ENCODE data around the gene TRAF3. TPM values are rescaled to one million over a fixed set of nuclear protein-coding genes. Genes with fewer than 3 reads are reported as not detected.

TRAF3 gene
- total RNA-seq, 6 experiments from 2014 or later: 19.9 to 28.8 (median 22.6) TPM

DNA sequence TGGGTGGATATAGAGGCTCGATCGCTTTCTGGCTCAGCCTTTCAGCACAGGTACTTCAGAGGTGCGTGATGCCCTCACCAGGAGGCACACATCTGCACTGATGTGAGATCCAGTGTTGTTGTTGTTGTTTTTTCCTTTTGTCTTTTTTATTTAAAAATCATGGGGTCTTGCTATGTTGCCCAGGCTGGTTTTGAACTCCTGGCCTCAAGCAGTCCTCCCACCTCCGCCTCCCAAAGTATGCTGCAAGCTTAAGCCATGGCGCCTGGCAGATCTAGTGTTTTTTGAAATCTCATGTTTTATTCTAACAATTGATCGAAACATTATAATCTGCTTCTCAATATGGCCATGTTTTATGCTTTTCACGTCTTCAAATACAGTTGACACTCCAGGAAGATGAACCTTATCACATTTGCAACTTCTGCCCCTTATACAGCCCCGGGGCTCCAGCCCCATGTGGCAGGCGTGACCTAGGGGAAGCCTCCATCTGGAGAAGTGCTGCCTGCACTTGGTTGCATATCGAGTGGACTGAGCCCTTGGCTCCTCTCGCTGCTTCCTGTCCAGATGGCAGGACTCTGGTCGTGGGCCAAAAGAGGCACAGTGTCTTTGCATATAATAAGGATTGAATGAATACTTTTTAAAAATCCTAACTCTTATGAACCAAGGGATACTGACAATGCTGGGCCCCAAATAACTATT is 71.7 kb downstream of the TRAF3 start:
- Mint-ChIP-seq H3K4me1 (ENCODE audit: low read depth) (peaks cover 17% of the 10 kb centered on the region), H3K27ac (peak overlapping the region; percentile 57), H3K9me3 (no peaks in the 10 kb centered on the region), H3K4me3 (peak overlapping the region; percentile 54; the same call in 1 of the 2 replicates), H3K27me3 (ENCODE audit: insufficient read depth) (peaks cover 1% of the 10 kb centered on the region; the same call in 1 of the 2 replicates), H3K36me3 (ENCODE audit: low read depth) (peaks cover 7% of the 10 kb centered on the region; the same call in 1 of the 2 replicates)
- no peak for DNase-seq
- TF ChIP-seq, protein P1, sequence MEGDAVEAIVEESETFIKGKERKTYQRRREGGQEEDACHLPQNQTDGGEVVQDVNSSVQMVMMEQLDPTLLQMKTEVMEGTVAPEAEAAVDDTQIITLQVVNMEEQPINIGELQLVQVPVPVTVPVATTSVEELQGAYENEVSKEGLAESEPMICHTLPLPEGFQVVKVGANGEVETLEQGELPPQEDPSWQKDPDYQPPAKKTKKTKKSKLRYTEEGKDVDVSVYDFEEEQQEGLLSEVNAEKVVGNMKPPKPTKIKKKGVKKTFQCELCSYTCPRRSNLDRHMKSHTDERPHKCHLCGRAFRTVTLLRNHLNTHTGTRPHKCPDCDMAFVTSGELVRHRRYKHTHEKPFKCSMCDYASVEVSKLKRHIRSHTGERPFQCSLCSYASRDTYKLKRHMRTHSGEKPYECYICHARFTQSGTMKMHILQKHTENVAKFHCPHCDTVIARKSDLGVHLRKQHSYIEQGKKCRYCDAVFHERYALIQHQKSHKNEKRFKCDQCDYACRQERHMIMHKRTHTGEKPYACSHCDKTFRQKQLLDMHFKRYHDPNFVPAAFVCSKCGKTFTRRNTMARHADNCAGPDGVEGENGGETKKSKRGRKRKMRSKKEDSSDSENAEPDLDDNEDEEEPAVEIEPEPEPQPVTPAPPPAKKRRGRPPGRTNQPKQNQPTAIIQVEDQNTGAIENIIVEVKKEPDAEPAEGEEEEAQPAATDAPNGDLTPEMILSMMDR (IDR thresholded peaks at IDR 0.05): no peak

DNA sequence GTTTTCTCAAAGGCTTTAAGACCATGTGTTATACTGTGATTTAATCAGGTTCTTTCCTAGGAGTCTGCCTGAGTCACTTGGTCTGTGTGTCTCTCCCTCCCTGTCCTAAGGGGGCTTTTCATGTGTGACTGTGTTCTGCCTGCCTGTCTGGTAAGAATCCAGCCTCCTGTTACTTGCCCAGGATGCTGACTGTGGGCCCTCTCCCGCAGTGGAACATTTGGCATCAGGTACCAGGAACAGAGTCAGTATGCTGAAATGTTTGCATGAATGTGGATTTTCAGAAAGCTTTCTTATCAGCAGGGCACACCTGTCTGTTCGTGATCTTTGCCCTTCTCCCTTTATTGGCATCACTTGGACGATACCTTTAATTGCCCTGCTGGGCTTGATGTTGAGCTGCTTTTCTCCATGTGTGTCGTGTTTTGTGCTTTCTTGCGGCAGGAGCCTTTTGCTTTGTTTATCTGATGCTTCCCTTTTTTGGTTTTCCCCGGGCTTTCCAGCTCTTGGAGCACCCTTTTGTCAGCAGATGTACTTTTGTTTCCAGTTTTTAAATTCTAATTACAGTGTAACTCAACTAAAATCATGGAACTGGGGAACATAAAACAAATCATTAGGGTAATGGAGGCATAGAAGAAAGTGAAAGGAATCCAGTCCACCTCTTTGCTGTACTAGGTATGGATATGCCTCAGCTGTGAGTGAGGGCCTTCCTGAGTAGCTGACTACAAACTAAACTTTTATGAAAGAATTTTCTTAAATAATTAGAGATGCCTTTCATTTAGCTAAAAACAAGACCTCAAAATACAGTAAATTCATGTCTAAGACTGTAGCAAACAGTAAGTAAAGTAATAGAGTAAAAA is 72.5 kb downstream of the TRAF3 start:
- Mint-ChIP-seq H3K27me3 (ENCODE audit: insufficient read depth) (peaks cover 1% of the 10 kb centered on the region; the same call in 1 of the 2 replicates), H3K27ac (peak overlapping the region; percentile 57), H3K4me3 (peak overlapping the region; percentile 54), H3K4me1 (ENCODE audit: low read depth) (peaks cover 17% of the 10 kb centered on the region), H3K9me3 (no peaks in the 10 kb centered on the region), H3K36me3 (ENCODE audit: low read depth) (peaks cover 11% of the 10 kb centered on the region; the same call in 1 of the 2 replicates)
- TF ChIP-seq, protein P1 (IDR thresholded peaks at IDR 0.05): no peak
- peak; percentile 51 for DNase-seq

DNA sequence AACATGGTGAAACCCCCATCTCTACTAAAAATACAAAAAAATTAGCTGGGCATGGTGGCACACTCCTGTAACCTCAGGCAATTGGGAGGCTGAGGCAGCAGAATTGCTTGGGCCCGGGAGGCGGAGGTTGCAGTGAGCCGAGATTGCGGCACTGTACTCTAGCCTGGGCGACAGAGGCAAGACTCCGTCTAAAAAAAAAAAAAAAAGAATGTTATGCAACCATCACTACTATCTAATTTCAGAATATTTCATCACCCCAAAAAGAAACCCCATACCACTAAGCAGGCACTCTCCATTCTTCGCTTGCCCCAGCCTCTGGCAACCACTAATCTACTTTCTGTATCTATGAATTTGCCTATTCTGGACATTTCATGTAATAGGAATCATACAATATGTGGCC is 76.4 kb downstream of the TRAF3 start:
- DNase-seq: no peak
- TF ChIP-seq, protein P1 (IDR thresholded peaks at IDR 0.05): no peak
- Mint-ChIP-seq H3K27me3 (ENCODE audit: insufficient read depth) (no peaks in the 10 kb centered on the region), H3K4me3 (no peak overlapping the region), H3K4me1 (ENCODE audit: low read depth) (peaks cover 21% of the 10 kb centered on the region), H3K27ac (no peak overlapping the region), H3K9me3 (no peaks in the 10 kb centered on the region), H3K36me3 (ENCODE audit: low read depth) (peaks cover 15% of the 10 kb centered on the region)

DNA sequence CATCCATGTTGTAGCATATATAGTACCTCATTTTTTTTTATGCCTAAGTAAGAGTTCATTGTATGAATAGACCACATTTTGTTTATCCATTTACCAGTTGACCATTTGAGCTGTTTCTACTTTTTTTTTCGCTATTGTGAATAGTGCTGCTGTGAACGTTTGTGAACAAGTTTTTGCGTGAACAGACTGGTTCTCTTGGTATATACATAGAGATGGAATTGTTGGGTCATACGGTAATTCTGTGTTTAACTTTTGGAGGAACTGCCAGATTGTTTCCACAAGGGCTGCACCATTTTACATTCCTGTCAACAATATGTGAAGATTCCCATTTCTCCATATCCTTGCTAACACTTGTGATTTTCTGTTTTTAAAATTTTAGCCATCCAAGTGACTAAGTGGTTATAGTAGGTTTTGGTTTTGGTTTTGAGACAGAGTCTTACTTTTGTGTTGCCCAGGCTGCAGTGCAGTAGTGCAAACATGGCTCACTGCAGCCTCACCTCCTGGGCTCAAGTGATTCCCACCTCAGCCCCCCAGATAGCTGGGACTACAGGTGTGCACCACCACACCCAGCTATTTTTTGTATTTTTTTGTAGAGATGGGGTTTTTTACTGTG is 76.9 kb downstream of the TRAF3 start:
- H3K27me3 Mint-ChIP-seq (ENCODE audit: insufficient read depth): no peaks in the 10 kb centered on the region
- peaks cover 15% of the 10 kb centered on the region for H3K4me1 Mint-ChIP-seq (ENCODE audit: low read depth)
- DNase-seq: no peak
- H3K27ac Mint-ChIP-seq: no peak overlapping the region
- H3K9me3 Mint-ChIP-seq: no peaks in the 10 kb centered on the region
- H3K36me3 Mint-ChIP-seq (ENCODE audit: low read depth): peaks cover 15% of the 10 kb centered on the region
- no peak overlapping the region for H3K4me3 Mint-ChIP-seq
- TF ChIP-seq, protein P1 (IDR thresholded peaks at IDR 0.05): no peak

- Mint-ChIP-seq H3K27me3 (ENCODE audit: insufficient read depth) (no peaks in the 10 kb centered on the region), H3K27ac (no peak overlapping the region), H3K36me3 (ENCODE audit: low read depth) (peaks cover 15% of the 10 kb centered on the region), H3K4me3 (no peak overlapping the region), H3K9me3 (no peaks in the 10 kb centered on the region), H3K4me1 (ENCODE audit: low read depth) (peaks cover 6% of the 10 kb centered on the region; the same call in 1 of the 2 replicates)
- no peak for DNase-seq
- TF ChIP-seq, protein P1 (IDR thresholded peaks at IDR 0.05): no peak
Measured at GRCh38 chr14:102856179-102856578, 78.9 kb downstream of the TRAF3 start.
